ENCODE results near the gene OR10J4. TPM values are rescaled to one million over a fixed set of nuclear protein-coding genes. Genes with fewer than 3 reads are reported as not detected.

OR10J4 gene
- total RNA-seq (2013): not detected
- polyA plus RNA-seq (not detected), polyA minus RNA-seq (not detected in 2 replicates), total RNA-seq (0 to 0.60 (median 0) reads per million in 11 experiments)

- H3K27ac Mint-ChIP-seq: no peak within 1 kb of the TSS
These were observed at the start of gene OR10J4 for GRCh38 chr1:159431904-159432303. Gene OR10J4, plus strand, starts transcription at chr1:159432204.

GRCh38 chr1:159406821-159407220, 25.2 kb upstream of the OR10J4 start:
- Histone ChIP-seq H4K20me1 (ENCODE audit: insufficient read depth, low read length) (no peaks in the 10 kb centered on the region), H3K9ac (ENCODE audit: insufficient read depth, low read length, poor library complexity, severe bottlenecking) (no peak overlapping the region), H3K9me3 (replicated peaks in 1 of 2; ENCODE audit: control insufficient read depth in 1 of 2, insufficient read depth in 1 of 2, low read length in 2 of 2) (no peaks in the 10 kb centered on the region), H3K27ac (ENCODE audit: low read depth in 1 of 2, low read length in 2 of 2) (no peak overlapping the region), H3K4me3 (replicated peaks in 1 of 3; ENCODE audit: low read depth in 2 of 3, low read length in 3 of 3) (no peak overlapping the region), H3K4me1 (ENCODE audit: control insufficient read depth in 1 of 2, insufficient read depth in 2 of 2, low read length in 2 of 2) (no peaks in the 10 kb centered on the region), H3K36me3 (replicated peaks in 1 of 2; ENCODE audit: control insufficient read depth in 1 of 2, insufficient read depth in 2 of 2, low read length in 2 of 2) (no peaks in the 10 kb centered on the region), H3K4me2 (replicated peaks; ENCODE audit: extremely low read depth, low read length, poor library complexity, severe bottlenecking) (no peak overlapping the region), H3K79me2 (ENCODE audit: insufficient read depth, low read length) (no peaks in the 10 kb centered on the region), H3K27me3 (ENCODE audit: control insufficient read depth in 2 of 2, insufficient read depth in 2 of 2, low read length in 2 of 2) (no peaks in the 10 kb centered on the region), H2AFZ (ENCODE audit: insufficient read depth, low read depth, low read length, poor library complexity, severe bottlenecking) (no peak overlapping the region)
- WGBS (ENCODE audit: insufficient coverage): no CpG with 5 or more reads among the region's 2 CpGs
- intact Hi-C loops (cut with micrococcal nuclease): no loop called here
- no peak for DNase-seq
- no peak overlapping the region for H3K27ac Mint-ChIP-seq
- TF ChIP-seq CTCF (IDR thresholded peaks at IDR 0.05): no peak
- H3K36me3 Mint-ChIP-seq: no peaks in the 10 kb centered on the region
- H3K9me3 Mint-ChIP-seq: peaks cover 0 to 8% (median 2%) of the 10 kb centered on the region in 7 donors
- no peak overlapping the region for H3K4me3 Mint-ChIP-seq
- no peaks in the 10 kb centered on the region for H3K4me1 Mint-ChIP-seq
- no peaks in the 10 kb centered on the region for H3K27me3 Mint-ChIP-seq (ENCODE audit: low read depth in 3 of 3)

More at GRCh38 chr1:159431904-159432303, at the start of gene OR10J4:
- DNase-seq: no peak
- H3K27me3 Mint-ChIP-seq (ENCODE audit: low read depth in 3 of 3): no peaks in the 10 kb centered on the region
- no peak within 1 kb of the TSS for H3K27ac ChIP-seq (ENCODE audit: low read depth in 1 of 2, low read length in 2 of 2)
- no peaks in the 10 kb centered on the region for H4K20me1 ChIP-seq (ENCODE audit: insufficient read depth, low read length)
- 86% methylated on average over 1 of the region's 1 CpG for WGBS (ENCODE audit: insufficient coverage)
- no peaks in the 10 kb centered on the region for H3K36me3 Mint-ChIP-seq
- peaks cover 29% of the 10 kb centered on the region for H3K4me1 Mint-ChIP-seq
- H3K4me1 ChIP-seq (ENCODE audit: control insufficient read depth in 1 of 2, insufficient read depth in 2 of 2, low read length in 2 of 2): peaks cover 24 to 27% of the 10 kb centered on the region in 2 donors
- H3K9ac ChIP-seq (ENCODE audit: insufficient read depth, low read length, poor library complexity, severe bottlenecking): peak within 1 kb of the TSS; percentile 15
- H2AFZ ChIP-seq (ENCODE audit: insufficient read depth, low read depth, low read length, poor library complexity, severe bottlenecking): no peak within 1 kb of the TSS
- H3K9me3 Mint-ChIP-seq: peaks cover 0 to 8% (median 0%) of the 10 kb centered on the region in 7 donors
- no peaks in the 10 kb centered on the region for H3K27me3 ChIP-seq (ENCODE audit: control insufficient read depth in 2 of 2, insufficient read depth in 2 of 2, low read length in 2 of 2)
- no peak within 1 kb of the TSS for H3K4me3 Mint-ChIP-seq
- TF ChIP-seq CTCF (IDR thresholded peaks at IDR 0.05): no peak
- intact Hi-C loops (cut with micrococcal nuclease): no loop called here
- H3K79me2 ChIP-seq (ENCODE audit: insufficient read depth, low read length): no peaks in the 10 kb centered on the region
- peak within 1 kb of the TSS in 1 of 3 experiments; percentile 23 for H3K4me3 ChIP-seq (replicated peaks in 1 of 3; ENCODE audit: low read depth in 2 of 3, low read length in 3 of 3)
- H3K9me3 ChIP-seq (replicated peaks in 1 of 2; ENCODE audit: control insufficient read depth in 1 of 2, insufficient read depth in 1 of 2, low read length in 2 of 2): no peaks in the 10 kb centered on the region
- H3K4me2 ChIP-seq (replicated peaks; ENCODE audit: extremely low read depth, low read length, poor library complexity, severe bottlenecking): no peak within 1 kb of the TSS
- no peaks in the 10 kb centered on the region for H3K36me3 ChIP-seq (replicated peaks in 1 of 2; ENCODE audit: control insufficient read depth in 1 of 2, insufficient read depth in 2 of 2, low read length in 2 of 2)
